Progenitor cell of endocrine pancreas (in vitro differentiated cells): ENCODE measurements around the gene EMID1. TPM values are rescaled to one million over a fixed set of nuclear protein-coding genes. Genes with fewer than 3 reads are reported as not detected.
A peak's percentile ranks its signal among the peaks of the same experiment; 100 is the strongest.

Experiments used
- DNase-seq: peaks from one replicate; pipeline ENCODE4 v3.0.0; 2021; ENCODE audit warnings: low spot score; ENCODE audit not compliant: unreplicated experiment
- H3K27ac Mint-ChIP-seq: 2 replicates; pipeline ENCODE4 v1.8.0; 2021; ENCODE audit warnings: mild to moderate bottlenecking, moderate library complexity, mixed read lengths
- H3K27me3 Mint-ChIP-seq: 2 replicates; pipeline ENCODE4 v1.8.0; 2021; ENCODE audit warnings: mixed read lengths
- H3K36me3 Mint-ChIP-seq: 2 replicates; pipeline ENCODE4 v1.8.0; 2022; ENCODE audit warnings: mixed read lengths; ENCODE audit not compliant: insufficient read depth
- H3K4me1 Mint-ChIP-seq: 2 replicates; pipeline ENCODE4 v1.8.0; 2021; ENCODE audit warnings: low read depth, mixed read lengths
- H3K4me3 Mint-ChIP-seq: 2 replicates; pipeline ENCODE4 v1.8.0; 2021; ENCODE audit warnings: low read depth, mild to moderate bottlenecking, moderate library complexity, mixed read lengths
- H3K9me3 Mint-ChIP-seq: 2 replicates; pipeline ENCODE4 v1.8.0; 2021; ENCODE audit warnings: low read depth, mixed read lengths
- CTCF ChIP-seq: fragments of 200-600 bp; sonication (generic); IDR thresholded peaks from one replicate; pipeline ENCODE4 v1.5.0; 2021; ENCODE audit warnings: antibody characterized with exemption, mild to moderate bottlenecking; ENCODE audit not compliant: unreplicated experiment
- total RNA-seq: library from RNA; stranded (reverse); gene quantifications from 2 replicates; pipeline ENCODE4 v1.2.1, GENCODE V29; 2021

The EMID1 gene
- total RNA-seq, 1 donor from 2014 or later, result 18.9 TPM

DNA sequence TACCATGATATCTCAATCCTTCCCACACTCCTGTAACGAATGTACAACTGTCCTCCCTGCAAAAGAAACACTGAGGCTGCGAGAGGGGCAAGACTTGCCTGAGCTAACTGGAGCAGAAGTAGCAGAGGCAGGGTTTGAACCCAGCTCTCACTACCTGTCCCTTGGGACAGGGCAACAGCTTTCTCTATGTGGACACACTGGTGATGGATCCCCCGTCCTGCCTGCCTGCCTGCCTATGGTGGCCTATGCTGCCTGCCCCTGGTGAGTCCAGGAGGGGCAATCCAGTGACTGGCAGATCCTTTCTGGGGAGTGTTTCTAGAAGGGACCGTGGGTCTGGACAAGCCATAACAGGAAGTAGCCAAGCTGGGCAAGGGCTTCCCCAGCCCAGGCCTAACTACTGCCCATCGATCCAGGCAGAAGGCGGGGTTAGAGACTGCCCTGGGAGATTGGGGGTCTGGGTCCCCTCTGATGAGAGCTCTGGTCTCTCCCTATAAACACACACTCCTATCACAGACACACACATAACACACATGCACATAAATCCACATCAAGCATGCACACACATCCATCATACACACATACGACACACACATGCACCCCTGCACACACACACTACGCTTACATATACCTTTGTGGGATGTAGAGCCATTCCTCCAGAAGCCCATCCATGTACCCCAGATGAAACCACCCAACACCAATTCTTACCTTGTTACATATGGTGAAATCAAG lies 1.1 kb upstream of the EMID1 start:
- H3K36me3 Mint-ChIP-seq, result no peaks in the 10 kb centered on the region
- peaks cover 8% of the 10 kb centered on the region for H3K27me3 Mint-ChIP-seq
- no peak for TF ChIP-seq CTCF
- H3K9me3 Mint-ChIP-seq, result no peaks in the 10 kb centered on the region
- no peak overlapping the region for H3K27ac Mint-ChIP-seq
- peaks cover 10% of the 10 kb centered on the region for H3K4me1 Mint-ChIP-seq
- no peak for DNase-seq
- peak overlapping the region; percentile 64 for H3K4me3 Mint-ChIP-seq

- Mint-ChIP-seq H3K36me3 (no peaks in the 10 kb centered on the region), H3K27me3 (peaks cover 8% of the 10 kb centered on the region), H3K4me3 (peak overlapping the region; percentile 64), H3K9me3 (no peaks in the 10 kb centered on the region), H3K27ac (no peak overlapping the region), H3K4me1 (peaks cover 10% of the 10 kb centered on the region)
- TF ChIP-seq CTCF, result no peak
- no peak for DNase-seq
Measured at GRCh38 chr22:29205252-29205593, 473 bp upstream of the EMID1 start.

GRCh38 chr22:29206372-29207242 lies 911 bp downstream of the EMID1 start:
- H3K27ac Mint-ChIP-seq, result peak overlapping the region; percentile 83

GRCh38 chr22:29207243-29207550 lies 1.5 kb downstream of the EMID1 start:
- DNase-seq, result no peak
- no peak for TF ChIP-seq CTCF
- Mint-ChIP-seq H3K9me3 (no peaks in the 10 kb centered on the region), H3K36me3 (no peaks in the 10 kb centered on the region), H3K27me3 (peaks cover 5% of the 10 kb centered on the region), H3K4me3 (peak overlapping the region; percentile 86), H3K4me1 (peaks cover 8% of the 10 kb centered on the region), H3K27ac (no peak overlapping the region)

More at GRCh38 chr22:29206372-29207242, 911 bp downstream of the EMID1 start:
- no peak for DNase-seq
- peaks cover 10% of the 10 kb centered on the region for H3K4me1 Mint-ChIP-seq
- TF ChIP-seq CTCF, result no peak
- H3K4me3 Mint-ChIP-seq, result peak overlapping the region; percentile 86
- H3K36me3 Mint-ChIP-seq, result no peaks in the 10 kb centered on the region
- H3K9me3 Mint-ChIP-seq, result no peaks in the 10 kb centered on the region
- peaks cover 5% of the 10 kb centered on the region for H3K27me3 Mint-ChIP-seq

GRCh38 chr22:29207562-29208501 lies 2.1 kb downstream of the EMID1 start:
- TF ChIP-seq CTCF, result no peak
- no peaks in the 10 kb centered on the region for H3K36me3 Mint-ChIP-seq
- no peaks in the 10 kb centered on the region for H3K9me3 Mint-ChIP-seq
- H3K27ac Mint-ChIP-seq, result no peak overlapping the region
- H3K4me1 Mint-ChIP-seq, result peaks cover 6% of the 10 kb centered on the region
- peak overlapping the region; percentile 86 for H3K4me3 Mint-ChIP-seq
- DNase-seq, result no peak
- peaks cover 2% of the 10 kb centered on the region for H3K27me3 Mint-ChIP-seq
